ENCODE measurements around the gene ANKRD31.
"Not testable (repeated sequence)": the region's sequence is repeated elsewhere in the genome, so short reads cannot be mapped to it uniquely, and the experiment has no call there.

ANKRD31 gene

GRCh38 chr5:75214928-75215327 is 21.8 kb downstream of the ANKRD31 start:
- DNase-seq: no peak

- DNase-seq: no peak
These were observed 22.3 kb downstream of the ANKRD31 start for GRCh38 chr5:75214409-75214808.

GRCh38 chr5:75203604-75204003 is 33.1 kb downstream of the ANKRD31 start:
- no peak for DNase-seq

- DNase-seq: no peak
These were observed 33.7 kb downstream of the ANKRD31 start for GRCh38 chr5:75202935-75203334.

GRCh38 chr5:75200776-75201175 is 35.9 kb downstream of the ANKRD31 start:
- no peak for DNase-seq

GRCh38 chr5:75199946-75200345 is 36.7 kb downstream of the ANKRD31 start:
- no peak for DNase-seq

GRCh38 chr5:75199071-75199470 is 37.6 kb downstream of the ANKRD31 start:
- DNase-seq: no peak

- DNase-seq: no peak
These were observed 38.9 kb downstream of the ANKRD31 start for GRCh38 chr5:75197745-75198144.

GRCh38 chr5:75192804-75193203 is 43.9 kb downstream of the ANKRD31 start:
- DNase-seq: peak; percentile 23 to 30

- no peak for DNase-seq
These were observed 44.4 kb downstream of the ANKRD31 start for GRCh38 chr5:75192264-75192663.

GRCh38 chr5:75190227-75190626 is 46.5 kb downstream of the ANKRD31 start:
- DNase-seq: no peak

- no peak for DNase-seq
These were observed 47.3 kb downstream of the ANKRD31 start for GRCh38 chr5:75189353-75189752.

GRCh38 chr5:75185763-75186162 is 50.9 kb downstream of the ANKRD31 start:
- DNase-seq: no peak

GRCh38 chr5:75176009-75176408 is 60.7 kb downstream of the ANKRD31 start:
- DNase-seq: not testable (repeated sequence)

- DNase-seq: not testable (repeated sequence)
These were observed 61.8 kb downstream of the ANKRD31 start for GRCh38 chr5:75174872-75175271.

- no peak for DNase-seq
These were observed 67.2 kb downstream of the ANKRD31 start for GRCh38 chr5:75169516-75169915.

GRCh38 chr5:75168026-75168735 is 68.5 kb downstream of the ANKRD31 start:
- no peak for DNase-seq

- no peak for DNase-seq
These were observed 69.3 kb downstream of the ANKRD31 start for GRCh38 chr5:75167345-75167744.

GRCh38 chr5:75161508-75161907 is 75.2 kb downstream of the ANKRD31 start:
- DNase-seq: not testable (repeated sequence)

- no peak for DNase-seq
These were observed 80.1 kb downstream of the ANKRD31 start for GRCh38 chr5:75156585-75156984.

GRCh38 chr5:75152860-75153259 is 83.8 kb downstream of the ANKRD31 start:
- no peak for DNase-seq

GRCh38 chr5:75148051-75148450 is 88.6 kb downstream of the ANKRD31 start:
- no peak for DNase-seq

- no peak for DNase-seq
These were observed 94.0 kb downstream of the ANKRD31 start for GRCh38 chr5:75142566-75143136.

GRCh38 chr5:75140277-75140676 is 96.4 kb downstream of the ANKRD31 start:
- no peak for DNase-seq

- DNase-seq: no peak
These were observed 98.0 kb downstream of the ANKRD31 start for GRCh38 chr5:75138689-75139088.

Data from activated T-cell treated with anti-CD3 and anti-CD28 coated beads, Interleukin-2, amount 50 U/mL, for 48 hours (primary cell).